ENCODE results near the gene PALD1.
"Not testable (repeated sequence)": the region's sequence is repeated elsewhere in the genome, so short reads cannot be mapped to it uniquely, and the experiment has no call there.

Gene PALD1

DNA sequence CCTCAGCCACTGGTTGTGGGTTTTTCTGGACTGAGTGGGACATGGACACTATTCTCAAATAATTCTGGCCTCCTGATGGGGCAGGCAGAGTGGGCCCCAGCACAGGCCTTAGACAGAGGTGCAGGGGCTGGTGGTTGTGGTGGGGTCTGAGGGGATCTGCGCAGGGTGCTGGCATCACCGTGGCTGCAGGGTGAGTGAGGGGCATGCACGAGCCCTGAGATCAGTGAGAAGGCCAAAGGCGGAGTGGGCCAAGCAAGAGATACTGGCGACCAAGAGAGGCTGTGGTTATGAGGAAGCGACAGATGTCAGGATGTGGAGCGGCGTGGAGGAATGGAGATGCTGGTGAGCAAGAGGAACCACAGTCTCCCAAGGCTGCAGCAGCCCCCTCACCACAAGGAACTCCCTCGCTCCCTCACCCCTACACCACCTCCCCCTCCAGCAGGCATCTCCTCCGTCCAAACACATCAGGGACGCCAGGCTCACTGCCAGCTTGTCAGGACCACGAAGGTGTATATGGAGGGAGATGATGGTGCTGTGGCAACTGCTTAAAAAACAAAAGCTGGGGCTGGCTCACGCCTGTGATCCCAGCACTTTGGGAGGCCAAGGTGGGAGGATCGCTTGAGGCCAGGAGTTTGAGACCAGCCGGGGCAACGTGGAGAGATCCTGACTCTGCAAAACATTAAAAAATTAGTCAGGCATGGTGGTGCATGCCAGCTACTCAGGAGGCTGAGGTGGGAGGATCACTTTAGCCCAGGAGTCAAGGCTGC, 114.4 kb downstream of the PALD1 start:
- no peak for DNase-seq

DNA sequence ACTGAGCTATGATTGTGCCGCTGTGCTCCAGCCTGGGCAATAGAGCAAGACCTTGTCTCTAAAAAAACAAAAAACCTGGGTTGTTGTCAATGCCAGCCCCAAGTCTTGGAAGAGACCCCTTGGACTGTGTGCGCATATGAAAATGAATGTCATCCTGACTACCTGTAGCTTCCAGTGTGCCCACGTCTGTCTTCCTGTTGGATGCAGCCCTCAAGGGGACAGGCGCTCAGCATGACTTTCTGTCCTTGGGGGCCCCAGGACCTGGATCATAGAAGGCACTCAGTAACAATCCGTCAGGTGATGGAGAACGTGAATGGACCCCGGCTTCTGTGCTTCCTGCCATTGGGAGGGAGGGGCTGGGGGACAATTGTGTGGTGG, 114.9 kb downstream of the PALD1 start:
- DNase-seq, result no peak

- no peak for DNase-seq
Measured at GRCh38 chr10:70594161-70594560, 115.6 kb downstream of the PALD1 start.

GRCh38 chr10:70595566-70596016, 117.0 kb downstream of the PALD1 start:
- no peak for DNase-seq

- DNase-seq, result no peak
Measured at GRCh38 chr10:70596110-70596798, 117.7 kb downstream of the PALD1 start.

GRCh38 chr10:70596860-70597809, 118.6 kb downstream of the PALD1 start:
- no peak for DNase-seq

GRCh38 chr10:70597856-70598815, 119.6 kb downstream of the PALD1 start:
- DNase-seq, result no peak

DNA sequence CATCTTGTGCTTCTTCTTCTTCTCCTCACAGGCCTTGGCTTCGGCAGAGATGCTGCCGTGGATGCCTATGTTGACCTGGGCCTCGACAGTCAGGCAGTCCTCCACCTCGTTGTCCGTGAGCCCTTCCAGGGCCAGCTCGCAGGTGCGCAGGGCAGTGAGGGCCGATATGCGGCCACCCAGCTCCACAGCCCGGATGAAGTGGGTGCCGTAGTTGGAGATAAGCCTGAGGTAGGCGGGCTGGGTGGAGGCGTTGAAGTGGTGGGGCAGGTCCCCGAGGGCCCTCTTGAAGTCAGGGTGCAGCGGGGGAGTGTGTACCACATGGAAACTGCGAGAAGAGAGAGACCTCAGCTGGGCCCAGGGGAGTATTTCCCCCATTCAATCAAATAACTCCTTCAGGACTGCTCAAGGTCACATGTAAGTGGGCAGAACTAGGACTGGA, 120.3 kb downstream of the PALD1 start:
- no peak for DNase-seq

DNA sequence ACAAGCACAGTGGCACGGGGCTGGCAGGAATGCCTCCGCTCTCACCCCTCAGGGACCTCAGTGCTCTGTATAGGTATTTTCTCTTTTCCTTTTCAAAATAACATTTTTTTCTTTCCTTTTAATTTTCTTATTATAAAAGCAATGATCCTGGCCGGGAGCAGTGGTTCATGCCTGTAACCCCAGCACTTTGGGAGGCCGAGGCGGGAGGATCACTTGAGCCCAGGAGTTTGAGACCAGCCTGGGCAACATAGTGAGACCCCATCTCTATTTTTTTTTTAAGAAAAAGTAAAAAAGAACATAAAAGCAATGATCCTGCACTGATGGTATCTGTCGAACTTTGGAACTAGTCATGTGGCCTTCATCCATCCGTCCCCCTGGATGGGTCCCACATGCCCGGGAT, 120.8 kb downstream of the PALD1 start:
- no peak for DNase-seq

- DNase-seq, result no peak
Measured at GRCh38 chr10:70599791-70600190, 121.2 kb downstream of the PALD1 start.

DNA sequence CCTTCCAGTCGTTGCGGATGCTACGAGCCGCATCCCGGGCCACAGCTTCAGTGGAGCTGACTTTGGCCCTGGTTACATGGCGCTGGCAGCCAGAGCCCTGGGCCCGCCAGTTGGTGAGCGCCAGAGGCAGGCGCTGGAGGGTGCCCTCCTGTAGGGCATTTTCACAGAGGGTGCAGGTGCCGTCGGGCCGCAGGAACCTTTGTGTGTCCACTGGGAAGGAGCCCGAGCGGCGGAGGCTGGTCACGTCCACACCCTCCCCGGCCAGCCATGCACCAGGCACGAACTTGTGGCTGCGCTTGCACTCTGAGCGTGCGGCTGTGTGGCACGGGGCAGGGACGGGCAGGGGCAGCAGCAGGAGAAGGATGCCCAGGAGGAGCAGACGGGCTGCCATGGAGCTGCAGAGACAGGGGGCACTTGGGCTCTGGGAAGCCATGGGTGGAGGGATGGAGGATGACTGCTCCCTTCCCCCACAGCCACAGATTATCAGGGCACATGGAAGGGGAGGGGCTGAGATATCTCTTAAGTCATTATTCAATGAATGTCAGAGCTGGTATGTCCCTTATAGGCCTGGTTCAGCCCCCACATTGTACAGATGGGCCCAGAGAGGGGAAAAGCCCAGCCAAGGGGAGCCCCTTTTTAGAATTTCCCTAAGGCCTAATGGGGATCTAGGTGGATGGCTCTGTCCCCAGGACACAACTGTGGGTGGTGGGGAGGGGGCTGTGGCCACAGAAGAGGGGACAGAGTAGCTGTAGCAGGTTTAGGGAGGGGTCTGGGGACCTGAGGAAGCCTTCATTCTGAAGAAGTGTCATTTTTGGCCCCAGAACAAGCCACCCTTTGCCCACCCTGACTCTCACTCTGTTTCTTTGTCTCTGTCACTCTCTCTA, 122.2 kb downstream of the PALD1 start:
- DNase-seq, result no peak

DNA sequence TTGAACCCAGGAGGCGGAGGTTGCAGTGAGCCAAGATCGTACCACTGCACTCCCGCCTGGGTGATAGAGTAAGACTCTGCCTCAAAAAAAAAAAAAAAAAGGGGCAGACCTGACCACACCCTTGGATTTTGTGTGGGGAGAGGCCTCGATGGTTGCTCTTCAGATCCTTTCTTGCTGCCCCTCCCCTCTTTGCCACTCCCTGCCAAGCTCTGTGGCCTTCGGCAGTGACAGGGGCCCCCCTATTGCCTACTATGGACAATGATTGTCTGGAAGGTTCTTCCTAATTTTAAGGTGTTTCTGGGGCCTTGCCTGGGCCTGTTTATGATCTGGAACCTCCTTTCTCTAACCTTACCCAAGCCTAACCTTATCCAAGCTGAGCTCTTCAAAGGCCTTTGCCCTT, 123.2 kb downstream of the PALD1 start:
- DNase-seq, result no peak

- no peak for DNase-seq
Measured at GRCh38 chr10:70602665-70603448, 124.3 kb downstream of the PALD1 start, which contains the start of gene PRF1. Gene PRF1 (minus strand): TSS chr10:70602741. CDS start chr10:70600902, 1,839 bp downstream.

- DNase-seq, result no peak
Measured at GRCh38 chr10:70603449-70603801, 124.9 kb downstream of the PALD1 start.

- DNase-seq, result no peak
Measured at GRCh38 chr10:70604106-70604505, 125.5 kb downstream of the PALD1 start.

- DNase-seq, result no peak
Measured at GRCh38 chr10:70605161-70605560, 126.6 kb downstream of the PALD1 start.

GRCh38 chr10:70607936-70608335, 129.4 kb downstream of the PALD1 start:
- no peak for DNase-seq

- no peak for DNase-seq
Measured at GRCh38 chr10:70613941-70614340, 135.4 kb downstream of the PALD1 start.

DNA sequence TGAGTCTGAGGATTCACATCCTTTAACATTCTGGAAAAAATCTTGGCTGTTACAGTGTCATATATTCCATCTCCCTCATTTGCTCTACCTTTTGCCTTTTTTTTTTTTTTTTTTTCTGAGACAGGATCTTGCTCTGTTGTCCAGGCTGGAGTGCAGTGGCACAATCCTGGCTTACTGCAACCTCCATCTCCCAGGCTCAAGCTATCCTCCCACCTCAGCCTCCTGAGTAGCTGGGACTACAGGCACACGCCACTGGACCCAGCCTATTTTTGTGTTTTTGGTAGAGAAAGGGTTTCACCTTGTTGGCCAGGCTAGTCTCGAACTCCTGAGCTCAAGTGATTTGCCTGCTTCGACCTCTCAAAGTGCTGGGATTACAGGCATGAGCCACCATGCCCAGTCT, 135.8 kb downstream of the PALD1 start:
- DNase-seq, result not testable (repeated sequence)

GRCh38 chr10:70615211-70615610, 136.6 kb downstream of the PALD1 start:
- DNase-seq, result no peak

Data from cortex of kidney (tissue), 1 donor.